Measurements from ENCODE around the gene TOE1. TPM values are rescaled to one million over a fixed set of nuclear protein-coding genes. Genes with fewer than 3 reads are reported as not detected.

TOE1 gene
- polyA plus RNA-seq, 3 donors, result 3.9 to 8.1 (median 5.8) TPM

DNA sequence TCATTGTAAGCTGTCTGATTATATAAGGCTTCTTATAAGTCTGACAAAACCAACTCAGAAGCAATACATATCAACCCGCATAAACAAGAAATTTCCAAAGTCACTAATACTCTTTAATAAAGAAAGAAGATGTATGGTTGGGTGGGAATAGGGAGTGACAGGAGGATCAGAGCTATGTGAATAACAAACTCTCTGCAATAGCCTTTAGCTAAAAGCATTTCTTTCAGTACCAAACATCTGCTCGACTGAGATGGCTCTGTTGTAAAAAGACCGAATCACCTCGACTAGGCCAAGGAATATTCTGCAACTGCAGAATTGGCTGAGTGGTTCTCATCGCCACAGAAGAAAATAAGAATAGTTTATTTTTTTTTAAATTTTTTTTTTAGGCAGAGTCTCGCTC, 39.6 kb downstream of the TOE1 start:
- no peaks in the 10 kb centered on the region for H3K27me3 Mint-ChIP-seq (ENCODE audit: low read depth in 3 of 3)
- no peak overlapping the region for H2AFZ ChIP-seq (ENCODE audit: insufficient read depth, low read depth, low read length, poor library complexity, severe bottlenecking)
- no peaks in the 10 kb centered on the region for H3K27me3 ChIP-seq (ENCODE audit: control insufficient read depth in 2 of 2, insufficient read depth in 2 of 2, low read length in 2 of 2)
- WGBS (ENCODE audit: insufficient coverage), result 100% methylated on average over 4 of the region's 6 CpGs
- peaks cover 0 to 7% of the 10 kb centered on the region in 2 donors for H3K36me3 Mint-ChIP-seq
- no peak overlapping the region for H3K9ac ChIP-seq (ENCODE audit: insufficient read depth, low read length, poor library complexity, severe bottlenecking)
- H3K4me1 ChIP-seq (ENCODE audit: control insufficient read depth in 1 of 2, insufficient read depth in 2 of 2, low read length in 2 of 2), result no peaks in the 10 kb centered on the region
- H3K27ac Mint-ChIP-seq, result no peak overlapping the region
- no peaks in the 10 kb centered on the region for H3K4me1 Mint-ChIP-seq
- no peak for DNase-seq
- intact Hi-C loops (cut with micrococcal nuclease), result no loop called here
- no peaks in the 10 kb centered on the region for H3K79me2 ChIP-seq (ENCODE audit: insufficient read depth, low read length)
- no peak overlapping the region for H3K4me3 ChIP-seq (replicated peaks in 1 of 3; ENCODE audit: low read depth in 2 of 3, low read length in 3 of 3)
- TF ChIP-seq, protein P1, sequence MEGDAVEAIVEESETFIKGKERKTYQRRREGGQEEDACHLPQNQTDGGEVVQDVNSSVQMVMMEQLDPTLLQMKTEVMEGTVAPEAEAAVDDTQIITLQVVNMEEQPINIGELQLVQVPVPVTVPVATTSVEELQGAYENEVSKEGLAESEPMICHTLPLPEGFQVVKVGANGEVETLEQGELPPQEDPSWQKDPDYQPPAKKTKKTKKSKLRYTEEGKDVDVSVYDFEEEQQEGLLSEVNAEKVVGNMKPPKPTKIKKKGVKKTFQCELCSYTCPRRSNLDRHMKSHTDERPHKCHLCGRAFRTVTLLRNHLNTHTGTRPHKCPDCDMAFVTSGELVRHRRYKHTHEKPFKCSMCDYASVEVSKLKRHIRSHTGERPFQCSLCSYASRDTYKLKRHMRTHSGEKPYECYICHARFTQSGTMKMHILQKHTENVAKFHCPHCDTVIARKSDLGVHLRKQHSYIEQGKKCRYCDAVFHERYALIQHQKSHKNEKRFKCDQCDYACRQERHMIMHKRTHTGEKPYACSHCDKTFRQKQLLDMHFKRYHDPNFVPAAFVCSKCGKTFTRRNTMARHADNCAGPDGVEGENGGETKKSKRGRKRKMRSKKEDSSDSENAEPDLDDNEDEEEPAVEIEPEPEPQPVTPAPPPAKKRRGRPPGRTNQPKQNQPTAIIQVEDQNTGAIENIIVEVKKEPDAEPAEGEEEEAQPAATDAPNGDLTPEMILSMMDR (IDR thresholded peaks at IDR 0.05), result no peak
- no peak overlapping the region for H3K4me3 Mint-ChIP-seq
- no peaks in the 10 kb centered on the region for H3K36me3 ChIP-seq (replicated peaks in 1 of 2; ENCODE audit: control insufficient read depth in 1 of 2, insufficient read depth in 2 of 2, low read length in 2 of 2)
- no peaks in the 10 kb centered on the region for H3K9me3 ChIP-seq (replicated peaks in 1 of 2; ENCODE audit: control insufficient read depth in 1 of 2, insufficient read depth in 1 of 2, low read length in 2 of 2)
- no peaks in the 10 kb centered on the region for H4K20me1 ChIP-seq (ENCODE audit: insufficient read depth, low read length)
- no peak overlapping the region for H3K4me2 ChIP-seq (replicated peaks; ENCODE audit: extremely low read depth, low read length, poor library complexity, severe bottlenecking)
- no peaks in the 10 kb centered on the region for H3K9me3 Mint-ChIP-seq
- H3K27ac ChIP-seq (ENCODE audit: low read depth in 1 of 2, low read length in 2 of 2), result no peak overlapping the region

DNA sequence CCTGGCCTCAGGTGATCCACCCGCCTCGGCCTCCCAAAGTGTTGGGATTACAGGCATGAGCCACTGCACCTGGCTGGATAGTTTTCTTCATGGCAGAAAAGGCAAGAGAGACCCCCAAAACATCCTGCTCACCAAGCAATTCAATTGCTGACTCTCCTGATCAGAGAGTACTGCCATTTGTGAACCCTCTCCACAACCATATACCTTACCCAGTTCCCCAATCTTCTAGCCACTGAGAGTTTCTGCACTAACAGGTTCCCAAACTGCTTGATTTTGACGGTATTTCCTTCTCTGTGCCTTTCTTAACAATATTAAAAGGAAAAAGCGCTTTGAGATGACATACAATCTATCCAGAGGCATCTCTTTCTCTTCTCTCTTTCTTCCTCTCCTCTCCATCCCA, 40.2 kb downstream of the TOE1 start:
- Mint-ChIP-seq H3K4me1 (no peaks in the 10 kb centered on the region), H3K36me3 (peaks cover 0 to 7% of the 10 kb centered on the region in 2 donors), H3K27ac (no peak overlapping the region), H3K4me3 (no peak overlapping the region), H3K9me3 (no peaks in the 10 kb centered on the region), H3K27me3 (ENCODE audit: low read depth in 3 of 3) (no peaks in the 10 kb centered on the region)
- peaks cover 0 to 5% of the 10 kb centered on the region in 2 donors for H3K36me3 ChIP-seq (replicated peaks in 1 of 2; ENCODE audit: control insufficient read depth in 1 of 2, insufficient read depth in 2 of 2, low read length in 2 of 2)
- H3K9me3 ChIP-seq (replicated peaks in 1 of 2; ENCODE audit: control insufficient read depth in 1 of 2, insufficient read depth in 1 of 2, low read length in 2 of 2), result no peaks in the 10 kb centered on the region
- no peak overlapping the region for H3K4me3 ChIP-seq (replicated peaks in 1 of 3; ENCODE audit: low read depth in 2 of 3, low read length in 3 of 3)
- H4K20me1 ChIP-seq (ENCODE audit: insufficient read depth, low read length), result no peaks in the 10 kb centered on the region
- intact Hi-C loops (cut with micrococcal nuclease), result no loop called here
- H2AFZ ChIP-seq (ENCODE audit: insufficient read depth, low read depth, low read length, poor library complexity, severe bottlenecking), result no peak overlapping the region
- 100% methylated on average over 2 of the region's 4 CpGs for WGBS (ENCODE audit: insufficient coverage)
- no peak for DNase-seq
- H3K4me2 ChIP-seq (replicated peaks; ENCODE audit: extremely low read depth, low read length, poor library complexity, severe bottlenecking), result no peak overlapping the region
- H3K79me2 ChIP-seq (ENCODE audit: insufficient read depth, low read length), result no peaks in the 10 kb centered on the region
- H3K27ac ChIP-seq (ENCODE audit: low read depth in 1 of 2, low read length in 2 of 2), result no peak overlapping the region
- no peaks in the 10 kb centered on the region for H3K27me3 ChIP-seq (ENCODE audit: control insufficient read depth in 2 of 2, insufficient read depth in 2 of 2, low read length in 2 of 2)
- H3K9ac ChIP-seq (ENCODE audit: insufficient read depth, low read length, poor library complexity, severe bottlenecking), result no peak overlapping the region
- TF ChIP-seq, protein P1 (IDR thresholded peaks at IDR 0.05), result no peak
- no peaks in the 10 kb centered on the region for H3K4me1 ChIP-seq (ENCODE audit: control insufficient read depth in 1 of 2, insufficient read depth in 2 of 2, low read length in 2 of 2)
